HG03280 (cell line): ENCODE data around the gene HUS1B.
"Not testable (repeated sequence)": the region's sequence is repeated elsewhere in the genome, so short reads cannot be mapped to it uniquely, and the experiment has no call there.

Experiments used
- ATAC-seq: cut with Tn5 transposase; IDR thresholded peaks from one replicate; pipeline ENCODE4 v1.9.1; 2021; ENCODE audit warnings: mild to moderate bottlenecking, moderate library complexity; ENCODE audit not compliant: unreplicated experiment

Gene HUS1B

GRCh38 chr6:679282-679681, 22.4 kb upstream of the HUS1B start:
- ATAC-seq: no peak

- ATAC-seq: no peak
Measured at GRCh38 chr6:678520-678919, 21.6 kb upstream of the HUS1B start.

- no peak for ATAC-seq
Measured at GRCh38 chr6:677919-678318, 21.0 kb upstream of the HUS1B start.

GRCh38 chr6:674956-675355, 18.1 kb upstream of the HUS1B start:
- ATAC-seq: no peak

- ATAC-seq: no peak
Measured at GRCh38 chr6:674406-674805, 17.5 kb upstream of the HUS1B start.

- no peak for ATAC-seq
Measured at GRCh38 chr6:667253-667927, 10.5 kb upstream of the HUS1B start.

- no peak for ATAC-seq
Measured at GRCh38 chr6:665403-666267, 8.7 kb upstream of the HUS1B start.

- ATAC-seq: not testable (repeated sequence)
Measured at GRCh38 chr6:663788-664187, 6.9 kb upstream of the HUS1B start.

GRCh38 chr6:659716-660581, 3.0 kb upstream of the HUS1B start:
- ATAC-seq: no peak

GRCh38 chr6:658244-658643, 1.3 kb upstream of the HUS1B start:
- ATAC-seq: no peak

GRCh38 chr6:657743-658142, 843 bp upstream of the HUS1B start:
- ATAC-seq: no peak

GRCh38 chr6:654136-654535, 2.8 kb downstream of the HUS1B start:
- no peak for ATAC-seq

- ATAC-seq: no peak
Measured at GRCh38 chr6:652865-653264, 4.0 kb downstream of the HUS1B start.

- no peak for ATAC-seq
Measured at GRCh38 chr6:650098-650497, 6.8 kb downstream of the HUS1B start.

- ATAC-seq: no peak
Measured at GRCh38 chr6:642805-643204, 14.1 kb downstream of the HUS1B start.

GRCh38 chr6:641225-641985, 15.5 kb downstream of the HUS1B start:
- no peak for ATAC-seq

GRCh38 chr6:636488-636887, 20.4 kb downstream of the HUS1B start:
- ATAC-seq: peak; percentile 58

GRCh38 chr6:635233-635632, 21.7 kb downstream of the HUS1B start:
- ATAC-seq: no peak

- ATAC-seq: no peak
Measured at GRCh38 chr6:633611-634010, 23.3 kb downstream of the HUS1B start.

GRCh38 chr6:628766-629165, 28.1 kb downstream of the HUS1B start:
- ATAC-seq: no peak

- ATAC-seq: no peak
Measured at GRCh38 chr6:626236-626635, 30.7 kb downstream of the HUS1B start.
